ENCODE data around the gene MYOF. TPM values are rescaled to one million over a fixed set of nuclear protein-coding genes. Genes with fewer than 3 reads are reported as not detected.

Gene MYOF
- total and polyA plus RNA-seq, 2 of the 8 experiments (the other 6 are each of a cell fraction or from before 2014, with no cell fraction given) = 0.98 to 2.3 TPM

GRCh38 chr10:93457511-93457910, 24.6 kb downstream of the MYOF start:
- Histone ChIP-seq H2BK20ac (ENCODE audit: low read length) (no peak overlapping the region), H3K4ac (replicated peaks; ENCODE audit: insufficient read length, low read depth, low read length) (no peak overlapping the region), H2AK5ac (ENCODE audit: low read depth, low read length) (no peak overlapping the region), H3K14ac (ENCODE audit: insufficient read length) (no peak overlapping the region), H3K79me1 (ENCODE audit: low read depth, low read length) (no peaks in the 10 kb centered on the region), H3K27me3 (replicated peaks in 1 of 4; ENCODE audit: control insufficient read depth in 3 of 4, extremely low read depth in 1 of 4, insufficient read depth in 3 of 4, low read length in 3 of 4) (no peaks in the 10 kb centered on the region), H3K4me3 (ENCODE audit: extremely low read depth in 1 of 4, insufficient read depth in 2 of 4, low read depth in 3 of 4, low read length in 4 of 4) (no peak overlapping the region), H3K23me2 (ENCODE audit: low read depth, low read length) (no peaks in the 10 kb centered on the region), H2AFZ (ENCODE audit: low read length) (no peak overlapping the region), H4K5ac (ENCODE audit: insufficient read length, low read depth, low read length) (no peak overlapping the region), H3K27ac (ENCODE audit: low read depth, low read length) (no peak overlapping the region), H3K56ac (replicated peaks; ENCODE audit: insufficient read length, low read depth, low read length) (no peak overlapping the region), H2BK120ac (replicated peaks; ENCODE audit: low read depth, low read length) (no peak overlapping the region), H3K18ac (ENCODE audit: extremely low read depth, low read length) (no peak overlapping the region), H2BK12ac (ENCODE audit: low read depth, low read length) (no peak overlapping the region), H3K23ac (ENCODE audit: insufficient read length) (no peak overlapping the region), H3K9me3 (ENCODE audit: insufficient read depth in 2 of 2, low read depth in 1 of 2, low read length in 1 of 2) (no peaks in the 10 kb centered on the region), H2BK5ac (ENCODE audit: low read depth, low read length) (no peak overlapping the region), H4K20me1 (replicated peaks in 1 of 2; ENCODE audit: control insufficient read depth in 1 of 2, insufficient read depth in 2 of 2, low read length in 2 of 2) (no peaks in the 10 kb centered on the region), H3K4me2 (ENCODE audit: insufficient read depth in 1 of 2, low read depth in 2 of 2, low read length in 2 of 2) (no peak overlapping the region), H4K8ac (ENCODE audit: extremely low read depth, insufficient read depth, low read length) (no peak overlapping the region), H2BK15ac (ENCODE audit: low read length) (no peak overlapping the region), H3K36me3 (ENCODE audit: control insufficient read depth in 2 of 4, insufficient read depth in 4 of 4, low read length in 3 of 4) (no peaks in the 10 kb centered on the region), H3K4me1 (replicated peaks in 1 of 4; ENCODE audit: control insufficient read depth in 3 of 4, insufficient read depth in 4 of 4, low read length in 3 of 4) (peaks cover 0 to 5% (median 2%) of the 10 kb centered on the region in 4 experiments; a peak in 3 of 7 replicates), H4K91ac (replicated peaks; ENCODE audit: insufficient read length, low read length) (no peak overlapping the region), H3K9ac (replicated peaks in 1 of 4; ENCODE audit: extremely low read depth in 1 of 4, low read depth in 3 of 4, low read length in 3 of 4) (no peak overlapping the region), H3K79me2 (ENCODE audit: control insufficient read depth in 1 of 2, insufficient read depth in 2 of 2, low read length in 2 of 2) (no peaks in the 10 kb centered on the region)
- no peak for DNase-seq (ENCODE audit: low read depth in 1 of 2, low spot score in 2 of 2)
- ChIA-PET CTCF (ENCODE audit: partially characterized antibody) (interaction anchor here (0.6 to 4.3 kb wide), 7 partner anchors 12 to 451 kb away, joined by 3 to 22 read pairs (median 8); partner anchors contain the start of gene MYOF), POLR2A (ENCODE audit: partially characterized antibody) (interaction anchor here (2.9 to 3.1 kb wide), 2 partner anchors 12 to 20 kb away, joined by 12 to 16 read pairs; no protein-coding TSS in a partner anchor)
- FAIRE-seq = no peak
- 94% methylated on average over 8 of the region's 8 CpGs; no CpG with 5 or more reads in 1 of the 2 experiments for WGBS, 2 experiments (ENCODE audit: extremely low coverage in 1 of 2, insufficient coverage in 1 of 2, insufficient read length in 1 of 2, insufficient replicate concordance in 2 of 2, low coverage in 1 of 2, low lambda C conversion rate in 2 of 2, missing lambda C conversion rate in 1 of 2)
- TF ChIP-seq MAFK (IDR thresholded peaks at IDR 0.05; ENCODE audit: low read depth, low read length) (peak; percentile 91), ASH2L (IDR thresholded peaks at IDR 0.05; ENCODE audit: low read length) (no peak), SIN3A (conservative IDR thresholded peaks at IDR 0.05 in 1 of 2, IDR thresholded peaks at IDR 0.05 in 1 of 2; ENCODE audit: low read depth in 1 of 2, low read length in 2 of 2) (no peak), SRF (IDR thresholded peaks at IDR 0.05; ENCODE audit: low read depth, low read length) (no peak), SIRT6 (IDR thresholded peaks at IDR 0.05; ENCODE audit: low read length) (no peak), BRCA1 (IDR thresholded peaks at IDR 0.05; ENCODE audit: low read depth, low read length) (no peak), HDAC2 (IDR thresholded peaks at IDR 0.05; ENCODE audit: borderline replicate concordance in 1 of 2, low read depth in 2 of 2, low read length in 2 of 2) (no peak)
